HUES64 (cell line): ENCODE data around the gene JOSD1.

Experiments used
- H3K27ac ChIP-seq: 2 replicates; pipeline ENCODE4 v1.7.0; 2013; ENCODE audit warnings: low read depth, low read length, inconsistent platforms
- H3K27me3 ChIP-seq: 2 replicates; pipeline ENCODE4 v1.6.1; 2013; ENCODE audit warnings: mild to moderate bottlenecking, low read length; ENCODE audit not compliant: insufficient read depth
- H3K36me3 ChIP-seq: 2 replicates; pipeline ENCODE4 v1.6.1; 2013; ENCODE audit warnings: mild to moderate bottlenecking, low read length; ENCODE audit not compliant: insufficient read depth
- H3K4me1 ChIP-seq: 2 replicates; pipeline ENCODE4 v1.6.1; 2013; ENCODE audit warnings: mild to moderate bottlenecking, low read length, moderate library complexity; ENCODE audit not compliant: insufficient read depth
- H3K4me3 ChIP-seq: 2 replicates; pipeline ENCODE4 v1.5.1; 2013; ENCODE audit warnings: mild to moderate bottlenecking, low read length, moderate library complexity
- H3K9ac ChIP-seq: 2 replicates; pipeline ENCODE4 v1.6.1; 2013; ENCODE audit warnings: mild to moderate bottlenecking, low read depth, low read length
- H3K9me3 ChIP-seq: 2 replicates; pipeline ENCODE4 v1.6.1; 2013; ENCODE audit warnings: low read depth, low read length; ENCODE audit not compliant: insufficient read depth
- WGBS: fragments of 150-250, 120-280 bp; methylation state at CpG from one replicate; pipeline ENCODE4 v1.1.7; 2013; ENCODE audit warnings: missing lambda C conversion rate; 5-methylcytosine and 5-hydroxymethylcytosine counted together

Gene JOSD1

GRCh38 chr22:38699143-38699542 is 1.6 kb downstream of the JOSD1 start:
- 95% methylated on average over 5 of the region's 5 CpGs for WGBS
- Histone ChIP-seq H3K4me1 (peaks cover 26% of the 10 kb centered on the region; the same call in 1 of the 2 replicates), H3K4me3 (peak overlapping the region; percentile 92), H3K27me3 (no peaks in the 10 kb centered on the region), H3K9me3 (no peaks in the 10 kb centered on the region), H3K27ac (no peak overlapping the region), H3K36me3 (peaks cover 19% of the 10 kb centered on the region), H3K9ac (peak overlapping the region; percentile 87; the same call in 1 of the 2 replicates)

- Histone ChIP-seq H3K27me3 (no peaks in the 10 kb centered on the region), H3K9ac (0 out of 2 replicates have a peak overlapping the region, but pooled peaks have one; percentile 87), H3K36me3 (peaks cover 19% of the 10 kb centered on the region), H3K4me3 (peak overlapping the region; percentile 92), H3K9me3 (no peaks in the 10 kb centered on the region), H3K4me1 (peaks cover 26% of the 10 kb centered on the region; the same call in 1 of the 2 replicates), H3K27ac (no peak overlapping the region)
- WGBS = 94% methylated on average over 13 of the region's 13 CpGs
Observed at GRCh38 chr22:38698407-38699094, 2.2 kb downstream of the JOSD1 start.

- Histone ChIP-seq H3K27me3 (no peaks in the 10 kb centered on the region), H3K4me3 (peak overlapping the region; percentile 92; the same call in 1 of the 2 replicates), H3K27ac (no peak overlapping the region), H3K9me3 (no peaks in the 10 kb centered on the region), H3K9ac (no peak overlapping the region), H3K4me1 (peaks cover 23% of the 10 kb centered on the region; the same call in 1 of the 2 replicates), H3K36me3 (peaks cover 19% of the 10 kb centered on the region)
- WGBS = 88% methylated on average over 8 of the region's 8 CpGs
Observed at GRCh38 chr22:38697425-38698089, 3.2 kb downstream of the JOSD1 start.

GRCh38 chr22:38696606-38697424 is 3.9 kb downstream of the JOSD1 start:
- WGBS = 66% methylated on average over 3 of the region's 3 CpGs
- peak overlapping the region; percentile 92; the same call in 1 of the 2 replicates for H3K4me3 ChIP-seq

GRCh38 chr22:38694940-38695339 is 5.8 kb downstream of the JOSD1 start:
- Histone ChIP-seq H3K4me1 (peaks cover 23% of the 10 kb centered on the region; the same call in 1 of the 2 replicates), H3K9ac (no peak overlapping the region), H3K27me3 (no peaks in the 10 kb centered on the region), H3K4me3 (no peak overlapping the region), H3K36me3 (peaks cover 29% of the 10 kb centered on the region), H3K27ac (no peak overlapping the region), H3K9me3 (no peaks in the 10 kb centered on the region)
- WGBS = 96% methylated on average over 3 of the region's 3 CpGs

More at GRCh38 chr22:38696606-38697424, 3.9 kb downstream of the JOSD1 start:
- H3K27me3 ChIP-seq = no peaks in the 10 kb centered on the region
- H3K4me1 ChIP-seq = peaks cover 23% of the 10 kb centered on the region; the same call in 1 of the 2 replicates
- H3K9ac ChIP-seq = peak overlapping the region; percentile 4; the same call in 1 of the 2 replicates
- peak overlapping the region; percentile 15; the same call in 1 of the 2 replicates for H3K27ac ChIP-seq
- no peaks in the 10 kb centered on the region for H3K9me3 ChIP-seq
- H3K36me3 ChIP-seq = peaks cover 24% of the 10 kb centered on the region

- WGBS = 95% methylated on average over 2 of the region's 2 CpGs
- Histone ChIP-seq H3K4me3 (no peak overlapping the region), H3K9ac (no peak overlapping the region), H3K36me3 (peaks cover 34% of the 10 kb centered on the region), H3K4me1 (peaks cover 14% of the 10 kb centered on the region; the same call in 1 of the 2 replicates), H3K27ac (no peak overlapping the region), H3K27me3 (no peaks in the 10 kb centered on the region), H3K9me3 (no peaks in the 10 kb centered on the region)
Observed at GRCh38 chr22:38694049-38694448, 6.7 kb downstream of the JOSD1 start.

GRCh38 chr22:38689651-38690050 is 11.1 kb downstream of the JOSD1 start:
- H3K36me3 ChIP-seq = peaks cover 58% of the 10 kb centered on the region

GRCh38 chr22:38685761-38686160 is 15.0 kb downstream of the JOSD1 start:
- Histone ChIP-seq H3K4me1 (0 out of 2 replicates have a peak, but pooled peaks cover 3% of the 10 kb centered on the region), H3K27ac (no peak overlapping the region), H3K4me3 (no peak overlapping the region), H3K36me3 (peaks cover 71% of the 10 kb centered on the region), H3K27me3 (no peaks in the 10 kb centered on the region), H3K9ac (no peak overlapping the region), H3K9me3 (peaks cover 7% of the 10 kb centered on the region; the same call in 1 of the 2 replicates)
- WGBS = 89% methylated on average over 1 of the region's 1 CpG

More at GRCh38 chr22:38689651-38690050, 11.1 kb downstream of the JOSD1 start:
- H3K4me1 ChIP-seq = no peaks in the 10 kb centered on the region
- no peak overlapping the region for H3K27ac ChIP-seq
- 93% methylated on average over 1 of the region's 1 CpG for WGBS
- H3K9me3 ChIP-seq = no peaks in the 10 kb centered on the region
- no peak overlapping the region for H3K9ac ChIP-seq
- H3K4me3 ChIP-seq = no peak overlapping the region
- no peaks in the 10 kb centered on the region for H3K27me3 ChIP-seq

- Histone ChIP-seq H3K27me3 (no peaks in the 10 kb centered on the region), H3K36me3 (peaks cover 68% of the 10 kb centered on the region), H3K27ac (no peak overlapping the region), H3K4me3 (no peak overlapping the region), H3K9ac (no peak overlapping the region), H3K4me1 (0 out of 2 replicates have a peak, but pooled peaks cover 3% of the 10 kb centered on the region), H3K9me3 (peaks cover 7% of the 10 kb centered on the region; the same call in 1 of the 2 replicates)
- WGBS = 93% methylated on average over 9 of the region's 9 CpGs
Observed at GRCh38 chr22:38684895-38685294, 15.8 kb downstream of the JOSD1 start.

- H3K27ac ChIP-seq = peak within 1 kb of the TSS; percentile 78
- H3K9me3 ChIP-seq = peaks cover 7% of the 10 kb centered on the region; the same call in 1 of the 2 replicates
- peak within 1 kb of the TSS; percentile 91 for H3K4me3 ChIP-seq
- peak within 1 kb of the TSS; percentile 95 for H3K9ac ChIP-seq
- H3K36me3 ChIP-seq = peaks cover 41% of the 10 kb centered on the region
- 0 out of 2 replicates have a peak, but pooled peaks cover 3% of the 10 kb centered on the region for H3K4me1 ChIP-seq
- no peaks in the 10 kb centered on the region for H3K27me3 ChIP-seq
- 1% methylated on average over 60 of the region's 60 CpGs for WGBS
Observed at GRCh38 chr22:38681582-38682335, 19.0 kb downstream of the JOSD1 start, which contains the start of gene TOMM22. Gene TOMM22, plus strand, starts transcription at chr22:38681957. Its CDS starts 22 bp downstream, at chr22:38681979.
